Smooth muscle cell (in vitro differentiated cells): ENCODE measurements around the gene TCFL5. TPM values are rescaled to one million over a fixed set of nuclear protein-coding genes. Genes with fewer than 3 reads are reported as not detected.
A peak's percentile ranks its signal among the peaks of the same experiment; 100 is the strongest.

ENCODE experiments used
- DNase-seq: peaks from one replicate; lab custom pipeline; 2025; ENCODE audit not compliant: unreplicated experiment; lab: John Stamatoyannopoulos, UW
- H2AFZ ChIP-seq: fragments of 200-600 bp; sonication (generic); 2 replicates; pipeline ENCODE4 v1.6.0; 2016; ENCODE audit warnings: antibody characterized with exemption, low read depth, mild to moderate bottlenecking
- H3F3A ChIP-seq: fragments of 200-600 bp; sonication (generic); 2 replicates; pipeline ENCODE4 v1.6.0; 2017; ENCODE audit warnings: antibody characterized with exemption, low read depth
- H3K27ac ChIP-seq: fragments of 200-600 bp; sonication (generic); 2 replicates; pipeline ENCODE4 v1.5.1; 2016; ENCODE audit warnings: low read depth, mild to moderate bottlenecking
- H3K27me3 ChIP-seq: fragments of 200-600 bp; sonication (generic); 2 replicates; pipeline ENCODE4 v1.6.1; 2016; ENCODE audit warnings: low read depth, mild to moderate bottlenecking
- H3K36me3 ChIP-seq: fragments of 200-600 bp; sonication (generic); 2 replicates; pipeline ENCODE4 v1.5.1; 2016; ENCODE audit warnings: low read depth
- H3K4me1 ChIP-seq: fragments of 200-600 bp; sonication (generic); 2 replicates; pipeline ENCODE4 v1.5.1; 2016; ENCODE audit warnings: low read depth
- H3K4me2 ChIP-seq: fragments of 200-600 bp; sonication (generic); 2 replicates; pipeline ENCODE4 v1.6.0; 2016; ENCODE audit warnings: mild to moderate bottlenecking
- H3K4me3 ChIP-seq: fragments of 200-600 bp; sonication (generic); 2 replicates; pipeline ENCODE4 v1.5.1; 2016; ENCODE audit warnings: mild to moderate bottlenecking
- H3K79me2 ChIP-seq: fragments of 200-600 bp; sonication (generic); 2 replicates; pipeline ENCODE4 v1.6.0; 2016; ENCODE audit warnings: low read depth, mild to moderate bottlenecking
- H3K9ac ChIP-seq: fragments of 200-600 bp; sonication (generic); 2 replicates; pipeline ENCODE4 v1.6.0; 2016; ENCODE audit warnings: low read depth
- H3K9me3 ChIP-seq: fragments of 200-600 bp; sonication (generic); replicated peaks from 2 replicates; pipeline ENCODE4 v1.5.1; 2016; ENCODE audit warnings: low read depth
- H4K20me1 ChIP-seq: fragments of 200-600 bp; sonication (generic); 2 replicates; pipeline ENCODE4 v1.6.0; 2016; ENCODE audit warnings: low read depth
- WGBS: methylation state at CpG from one replicate; pipeline ENCODE4 v1.1.7; 2016; ENCODE audit warnings: low lambda C conversion rate; 5-methylcytosine and 5-hydroxymethylcytosine counted together
- polyA plus RNA-seq: library from polyadenylated mRNA; unstranded; fragments of >200 nt; fragmentation: Nextera tagmentation; extraction: Ambion mirVana; gene quantifications from 2 replicates; pipeline ENCODE4 v1.2.1, GENCODE V29; 2016
- total RNA-seq: library from RNA; depleted of rRNA; stranded (reverse); fragments of >200 nt; gene quantifications from 2 replicates; pipeline ENCODE4 v1.2.3, GENCODE V29; 2014
- TF ChIP-seq, protein P1 (sequence below): fragments of 200-600 bp; sonication (generic); IDR thresholded peaks from 2 replicates; pipeline ENCODE4 v1.5.1; 2017; ENCODE audit warnings: borderline replicate concordance, mild to moderate bottlenecking, antibody characterized with exemption; ENCODE audit not compliant: insufficient read depth, poor library complexity, severe bottlenecking

TCFL5 gene
- total and polyA plus RNA-seq, 2 experiments from 2014 or later = 9.5 to 12.5 TPM

DNA sequence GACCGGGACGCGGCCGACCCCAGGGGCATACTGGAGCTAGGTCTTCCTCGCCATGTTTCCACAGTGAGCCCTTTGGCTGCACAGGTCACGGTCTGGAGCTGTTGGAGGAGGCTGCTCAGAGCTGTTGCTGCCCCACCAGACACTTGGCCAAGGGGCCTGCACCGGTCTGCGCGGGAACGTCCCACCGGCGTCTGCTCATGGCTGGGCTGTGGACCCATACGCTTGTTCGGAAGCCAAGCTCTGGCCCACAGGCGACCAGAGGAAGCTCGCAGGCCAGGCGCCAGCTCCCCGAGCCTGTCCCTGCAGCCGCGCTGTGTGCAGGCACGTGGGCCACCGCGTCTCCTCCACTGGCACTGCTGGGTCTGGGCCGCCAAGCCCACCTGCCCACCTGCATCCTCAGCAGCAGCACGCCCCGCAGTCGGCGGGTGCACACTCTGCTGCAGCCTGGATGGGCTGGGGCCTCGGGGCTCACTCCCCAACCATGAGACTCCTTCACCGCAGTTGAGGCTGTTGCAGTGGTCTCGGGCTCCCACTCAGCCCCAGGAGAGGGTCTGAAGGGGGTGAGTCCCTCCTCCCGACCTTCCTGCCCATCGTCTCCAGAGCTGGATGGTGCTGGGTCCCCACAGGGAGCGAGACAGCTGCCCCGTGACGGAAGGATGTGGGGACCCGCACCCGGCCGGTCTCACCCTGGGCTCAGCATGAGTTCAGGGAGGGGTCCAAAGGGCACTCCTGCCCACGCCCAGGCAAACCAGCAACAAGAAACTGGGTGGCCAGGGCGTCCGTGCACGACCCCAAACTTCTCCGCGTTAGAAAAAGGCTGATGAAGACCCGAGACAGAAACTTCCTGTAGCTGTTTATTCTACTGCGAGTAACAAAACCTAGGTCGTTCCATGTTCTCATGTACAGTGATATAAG lies 15.5 kb upstream of the TCFL5 start:
- peak overlapping the region; percentile 86 for H3K27ac ChIP-seq
- WGBS = 92% methylated on average over 46 of the region's 48 CpGs

DNA sequence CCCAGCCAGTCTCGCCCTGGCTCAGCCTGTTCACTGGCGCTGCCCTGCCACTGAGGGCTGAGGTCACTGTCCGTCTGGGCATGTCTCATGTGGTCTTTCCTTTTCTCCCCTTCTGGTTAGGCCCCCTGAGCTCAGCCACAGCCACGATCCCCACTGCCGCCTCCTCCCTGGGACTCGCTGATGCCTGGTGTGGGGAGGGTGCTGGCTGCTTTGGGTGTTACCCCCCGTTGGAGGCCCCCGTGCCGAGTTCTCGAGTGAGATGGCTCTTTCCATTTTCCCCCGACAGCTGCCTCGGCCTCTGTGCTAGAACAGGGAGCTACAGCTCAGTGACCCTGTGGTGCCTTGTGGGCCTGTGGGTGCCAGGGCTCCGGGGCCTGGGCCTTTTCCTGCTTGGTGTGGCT lies 14.9 kb upstream of the TCFL5 start:
- TF ChIP-seq, protein P1, sequence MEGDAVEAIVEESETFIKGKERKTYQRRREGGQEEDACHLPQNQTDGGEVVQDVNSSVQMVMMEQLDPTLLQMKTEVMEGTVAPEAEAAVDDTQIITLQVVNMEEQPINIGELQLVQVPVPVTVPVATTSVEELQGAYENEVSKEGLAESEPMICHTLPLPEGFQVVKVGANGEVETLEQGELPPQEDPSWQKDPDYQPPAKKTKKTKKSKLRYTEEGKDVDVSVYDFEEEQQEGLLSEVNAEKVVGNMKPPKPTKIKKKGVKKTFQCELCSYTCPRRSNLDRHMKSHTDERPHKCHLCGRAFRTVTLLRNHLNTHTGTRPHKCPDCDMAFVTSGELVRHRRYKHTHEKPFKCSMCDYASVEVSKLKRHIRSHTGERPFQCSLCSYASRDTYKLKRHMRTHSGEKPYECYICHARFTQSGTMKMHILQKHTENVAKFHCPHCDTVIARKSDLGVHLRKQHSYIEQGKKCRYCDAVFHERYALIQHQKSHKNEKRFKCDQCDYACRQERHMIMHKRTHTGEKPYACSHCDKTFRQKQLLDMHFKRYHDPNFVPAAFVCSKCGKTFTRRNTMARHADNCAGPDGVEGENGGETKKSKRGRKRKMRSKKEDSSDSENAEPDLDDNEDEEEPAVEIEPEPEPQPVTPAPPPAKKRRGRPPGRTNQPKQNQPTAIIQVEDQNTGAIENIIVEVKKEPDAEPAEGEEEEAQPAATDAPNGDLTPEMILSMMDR = no peak
- DNase-seq = no peak
- Histone ChIP-seq H2AFZ (no peak overlapping the region), H3K4me1 (peaks cover 15% of the 10 kb centered on the region), H3K36me3 (no peaks in the 10 kb centered on the region), H3K4me3 (no peak overlapping the region), H3K27me3 (no peaks in the 10 kb centered on the region), H3K9ac (no peak overlapping the region), H4K20me1 (no peaks in the 10 kb centered on the region), H3K79me2 (no peaks in the 10 kb centered on the region), H3K4me2 (peak overlapping the region; percentile 76), H3F3A (peaks cover 16% of the 10 kb centered on the region), H3K9me3 (no peaks in the 10 kb centered on the region), H3K27ac (peak overlapping the region; percentile 86)
- 72% methylated on average over 13 of the region's 13 CpGs for WGBS

More for the DNA sequence above, 15.5 kb upstream of the TCFL5 start:
- H3K27me3 ChIP-seq = no peaks in the 10 kb centered on the region
- H3K36me3 ChIP-seq = no peaks in the 10 kb centered on the region
- H4K20me1 ChIP-seq = no peaks in the 10 kb centered on the region
- H3K79me2 ChIP-seq = no peaks in the 10 kb centered on the region
- DNase-seq = no peak
- H2AFZ ChIP-seq = no peak overlapping the region
- no peak overlapping the region for H3K4me3 ChIP-seq
- TF ChIP-seq, protein P1 = no peak
- H3F3A ChIP-seq = peaks cover 16% of the 10 kb centered on the region
- H3K9me3 ChIP-seq = no peaks in the 10 kb centered on the region
- H3K4me2 ChIP-seq = peak overlapping the region; percentile 76
- no peak overlapping the region for H3K9ac ChIP-seq
- H3K4me1 ChIP-seq = peaks cover 15% of the 10 kb centered on the region

DNA sequence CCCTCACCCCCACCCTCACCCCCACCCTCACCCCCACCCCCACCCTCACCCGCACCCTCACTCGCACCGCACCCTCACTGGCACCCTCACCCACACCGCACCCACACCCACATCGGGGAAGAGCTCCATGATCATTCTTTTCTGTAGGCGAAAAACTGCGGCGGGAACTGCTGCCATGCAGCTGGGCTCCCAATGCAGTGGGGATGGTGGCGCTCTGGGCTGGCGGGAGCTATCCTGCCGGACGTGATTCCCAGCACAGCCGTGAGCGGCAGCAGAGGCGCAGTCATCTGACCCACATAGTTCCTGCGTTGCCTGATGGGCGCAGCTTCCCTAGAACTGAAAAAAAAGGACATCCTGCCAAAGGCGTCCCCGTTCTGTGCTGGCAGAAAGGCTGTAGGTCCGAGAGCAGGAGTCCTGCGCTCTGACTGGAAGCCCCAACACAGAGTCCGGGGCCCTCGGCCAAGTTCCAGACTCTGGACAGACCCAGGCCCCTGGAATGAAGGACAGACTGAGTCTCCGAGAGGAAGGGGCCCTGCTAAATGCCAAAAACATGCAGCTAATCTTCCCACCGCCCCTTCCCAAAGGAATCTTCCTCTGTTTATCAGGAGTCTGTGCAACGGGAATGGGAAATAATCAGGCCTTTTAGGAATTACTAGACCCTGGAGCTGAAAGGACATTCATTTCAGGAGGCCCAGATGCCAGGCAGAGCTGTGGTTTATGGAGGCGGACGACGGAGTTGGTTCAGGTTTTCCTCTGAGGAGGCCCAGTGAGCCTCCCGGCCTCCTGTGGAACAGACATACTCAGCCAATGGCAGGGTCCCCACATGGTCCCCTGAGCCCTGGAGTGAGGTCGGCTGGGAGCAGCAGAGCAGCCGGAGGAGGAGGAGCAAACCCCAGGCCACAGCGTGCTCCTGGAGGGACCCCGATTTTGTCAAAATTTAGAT lies 14.1 kb upstream of the TCFL5 start:
- Histone ChIP-seq H3K4me2 (peak overlapping the region; percentile 76), H3K36me3 (no peaks in the 10 kb centered on the region), H3K9ac (peak overlapping the region; percentile 62), H2AFZ (no peak overlapping the region), H3K4me1 (peaks cover 15% of the 10 kb centered on the region), H3F3A (peaks cover 16% of the 10 kb centered on the region), H3K27me3 (no peaks in the 10 kb centered on the region), H3K9me3 (no peaks in the 10 kb centered on the region), H3K79me2 (no peaks in the 10 kb centered on the region), H4K20me1 (no peaks in the 10 kb centered on the region), H3K4me3 (no peak overlapping the region), H3K27ac (peak overlapping the region; percentile 86)
- WGBS = 25% methylated on average over 33 of the region's 34 CpGs
- TF ChIP-seq, protein P1 = peak; percentile 20
- DNase-seq = peak; percentile 47
